Endothelial cell of umbilical vein (primary cell): ENCODE measurements around the gene PEX5L. TPM values are rescaled to one million over a fixed set of nuclear protein-coding genes. Genes with fewer than 3 reads are reported as not detected.
A peak's percentile ranks its signal among the peaks of the same experiment; 100 is the strongest.

Source experiments
- BruUV-seq: library from RNA; stranded (reverse); fragments of 400-500 nt; replicated peaks from 2 replicates; lab custom pipeline; 2021; lab: Mats Ljungman, UMichigan
- CTCF ChIA-PET: fragments of 300-600, 350-600 bp; sonication (Branson Sonifier 250); formaldehyde crosslinking; loops from one replicate; lab custom pipeline; 2021; ENCODE audit warnings: antibody characterized with exemption, inconsistent platforms; lab: Charles Lee
- POLR2A ChIA-PET: fragments of 300-600, 350-600 bp; sonication (Branson Sonifier 250); formaldehyde crosslinking; loops from one replicate; lab custom pipeline; 2021; ENCODE audit warnings: antibody characterized with exemption, inconsistent platforms; lab: Charles Lee
- DNase-seq: peaks from one replicate; pipeline ENCODE4 v3.0.0-alpha.2; 2011; ENCODE audit warnings: low read depth, low spot score
- FAIRE-seq: peaks from 2 replicates; lab custom pipeline; 2011; peaks lifted over from hg19 to GRCh38; lab: Jason Lieb, UNC
- H2AFZ ChIP-seq: 2 replicates; pipeline ENCODE4 v1.6.0; 2012; ENCODE audit warnings: low read depth, low read length, control low read depth, inconsistent platforms
- H3K27ac ChIP-seq: 2 replicates; pipeline ENCODE4 v1.5.1; 2011; ENCODE audit warnings: low read depth, mild to moderate bottlenecking, control low read depth, low read length, moderate library complexity; ENCODE audit not compliant: insufficient read depth
- H3K27me3 ChIP-seq, 2 experiments: 2 replicates each; pipeline versions ENCODE4 v1.6.0 to v1.6.1; 2011; ENCODE audit warnings: low read length in 2 of 2, mixed read lengths in 1 of 2; ENCODE audit not compliant: control insufficient read depth in 2 of 2, insufficient read depth in 2 of 2
- H3K36me3 ChIP-seq, 2 experiments: 2 replicates in 1 of 2; 3 replicates in 1 of 2; pipeline ENCODE4 v1.5.1; 2011; ENCODE audit warnings: low read length in 2 of 2, mild to moderate bottlenecking in 1 of 2, moderate library complexity in 1 of 2; ENCODE audit not compliant: control insufficient read depth in 2 of 2, insufficient read depth in 2 of 2; ENCODE audit errors: extremely low read depth in 1 of 2
- H3K4me1 ChIP-seq: 3 replicates; pipeline ENCODE4 v1.5.1; 2011; ENCODE audit warnings: mild to moderate bottlenecking, low read length; ENCODE audit not compliant: control insufficient read depth, insufficient read depth; ENCODE audit errors: extremely low read depth
- H3K4me2 ChIP-seq: 2 replicates; pipeline ENCODE4 v1.6.1; 2011; ENCODE audit warnings: low read length, control low read depth, mixed read lengths; ENCODE audit not compliant: insufficient read depth
- H3K4me3 ChIP-seq, 3 experiments: fragments of 200-600 bp in 1 of 3; sonication (generic), shearing (Covaris generic) in 1 of 3; replicated peaks in 1 of 3; 2 replicates each; pipeline ENCODE4 v1.5.1; 2011 to 2016; ENCODE audit warnings: control low read depth in 3 of 3, low read length in 3 of 3, mild to moderate bottlenecking in 2 of 3, inconsistent platforms in 1 of 3, low read depth in 1 of 3, moderate library complexity in 1 of 3; ENCODE audit not compliant: insufficient read depth in 1 of 3
- H3K79me2 ChIP-seq: 2 replicates; pipeline ENCODE4 v1.6.0; 2012; ENCODE audit warnings: low read length, inconsistent platforms; ENCODE audit not compliant: control insufficient read depth, insufficient read depth
- H3K9ac ChIP-seq: replicated peaks from 2 replicates; pipeline ENCODE3; 2011; ENCODE audit warnings: low read length, control low read depth; ENCODE audit not compliant: insufficient read depth; ENCODE audit errors: extremely low read depth
- H3K9me1 ChIP-seq: replicated peaks from 3 replicates; pipeline ENCODE4 v1.6.0; 2011; ENCODE audit warnings: mild to moderate bottlenecking, low read length; ENCODE audit not compliant: control insufficient read depth, insufficient read depth; ENCODE audit errors: extremely low read depth
- H3K9me3 ChIP-seq: replicated peaks from 2 replicates; pipeline ENCODE4 v1.5.1; 2012; ENCODE audit warnings: low read length, inconsistent platforms; ENCODE audit not compliant: control insufficient read depth, insufficient read depth
- H4K20me1 ChIP-seq: replicated peaks from 2 replicates; pipeline ENCODE3; 2011; ENCODE audit warnings: mild to moderate bottlenecking, low read length; ENCODE audit not compliant: control insufficient read depth, insufficient read depth; ENCODE audit errors: extremely low read depth
- EZH2 ChIP-seq: IDR thresholded peaks from 2 replicates; pipeline ENCODE4 v1.6.1; 2012; ENCODE audit warnings: borderline replicate concordance, low read depth, mild to moderate bottlenecking, moderate library complexity, low read length, inconsistent platforms; ENCODE audit not compliant: severe bottlenecking
- FOS ChIP-seq: IDR thresholded peaks from 2 replicates; pipeline ENCODE4 v1.6.1; 2011; ENCODE audit warnings: mild to moderate bottlenecking, low read length, moderate library complexity, borderline replicate concordance; ENCODE audit not compliant: insufficient read depth
- JUN ChIP-seq: IDR thresholded peaks from 2 replicates; pipeline ENCODE4 v1.6.1; 2011; ENCODE audit warnings: borderline replicate concordance, low read depth; ENCODE audit not compliant: insufficient read length, insufficient read depth
- MAX ChIP-seq: IDR thresholded peaks from 2 replicates; pipeline ENCODE4 v1.6.1; 2011; ENCODE audit not compliant: insufficient read depth, insufficient read length
- POLR2AphosphoS5 ChIP-seq: IDR thresholded peaks from 2 replicates; pipeline ENCODE4 v1.6.1; 2012; ENCODE audit warnings: low read depth, mild to moderate bottlenecking, control low read depth, low read length, moderate library complexity; ENCODE audit not compliant: insufficient read depth
- dilution Hi-C: fragments of 300-500 bp; cut with MboI; formaldehyde crosslinking; loops from one replicate; pipeline ENCODE4 v1.15.0; 2019; ENCODE audit warnings: low sequenced_read_pairs; ENCODE audit not compliant: extremely low pct_ligation_motif_present
- intact Hi-C: fragments of 100-400 bp; cut with micrococcal nuclease; formaldehyde crosslinking; loops from one replicate; pipeline ENCODE4 v1.10.0; 2022
- polyA plus RNA-seq, 4 experiments: library from polyadenylated mRNA; depleted of rRNA in 3 of 4; stranded (reverse) in 3 of 4; unstranded in 1 of 4; fragments of >200 nt; gene quantifications; 2 replicates each; pipeline versions ENCODE4 v1.2.1 to v1.2.3, GENCODE V29; 2011 to 2012; ENCODE audit warnings: missing spikeins in 1 of 4
- total RNA-seq: library from RNA; stranded (reverse); gene quantifications from 2 replicates; pipeline ENCODE4 v1.2.3, GENCODE V29; 2021
- TF ChIP-seq, protein P1 (sequence below), 2 donors: IDR thresholded peaks; 1 replicate in 1 of 2; 2 replicates in 1 of 2; pipeline ENCODE4 v1.5.1; 2011; ENCODE audit warnings: low read length in 2 of 2, mild to moderate bottlenecking in 2 of 2, moderate library complexity in 2 of 2, control low read depth in 1 of 2, inconsistent platforms in 1 of 2, low read depth in 1 of 2; ENCODE audit not compliant: insufficient read depth in 1 of 2; ENCODE audit errors: extremely low read depth in 1 of 2

Gene PEX5L
- total and polyA plus RNA-seq, 2 donors (not counting 3 experiments of a cell fraction or from before 2014, with no cell fraction given): not detected

DNA sequence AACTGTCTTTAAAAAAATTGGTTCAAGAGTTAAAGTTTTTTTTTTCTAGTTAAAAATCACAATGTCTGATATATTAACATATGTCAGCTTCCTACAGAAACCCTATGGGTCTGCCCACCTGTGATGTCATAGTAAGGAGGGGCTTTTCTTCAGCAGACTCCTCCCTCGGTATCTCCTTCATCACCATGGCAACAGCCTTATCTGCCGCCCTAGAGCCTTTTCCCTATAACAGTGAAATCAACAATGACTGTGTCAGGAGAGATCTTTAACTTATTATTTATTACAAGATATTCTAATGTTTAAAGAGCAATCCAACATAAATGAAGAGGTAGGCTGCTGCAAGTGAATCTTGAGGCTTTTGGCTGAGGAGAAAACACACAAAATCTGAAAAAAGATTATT lies 138.7 kb downstream of the PEX5L start:
- no peaks in the 10 kb centered on the region for H3K79me2 ChIP-seq
- no peak overlapping the region for H3K27ac ChIP-seq
- H3K4me3 ChIP-seq: no peak overlapping the region
- ChIA-PET POLR2A (no interaction called here), CTCF (interaction anchor here (0.6 to 1.3 kb wide), 3 partner anchors 10 to 810 kb away, joined by 3 read pairs; no protein-coding TSS in a partner anchor)
- intact Hi-C loops: no loop called here
- TF ChIP-seq, protein P1, sequence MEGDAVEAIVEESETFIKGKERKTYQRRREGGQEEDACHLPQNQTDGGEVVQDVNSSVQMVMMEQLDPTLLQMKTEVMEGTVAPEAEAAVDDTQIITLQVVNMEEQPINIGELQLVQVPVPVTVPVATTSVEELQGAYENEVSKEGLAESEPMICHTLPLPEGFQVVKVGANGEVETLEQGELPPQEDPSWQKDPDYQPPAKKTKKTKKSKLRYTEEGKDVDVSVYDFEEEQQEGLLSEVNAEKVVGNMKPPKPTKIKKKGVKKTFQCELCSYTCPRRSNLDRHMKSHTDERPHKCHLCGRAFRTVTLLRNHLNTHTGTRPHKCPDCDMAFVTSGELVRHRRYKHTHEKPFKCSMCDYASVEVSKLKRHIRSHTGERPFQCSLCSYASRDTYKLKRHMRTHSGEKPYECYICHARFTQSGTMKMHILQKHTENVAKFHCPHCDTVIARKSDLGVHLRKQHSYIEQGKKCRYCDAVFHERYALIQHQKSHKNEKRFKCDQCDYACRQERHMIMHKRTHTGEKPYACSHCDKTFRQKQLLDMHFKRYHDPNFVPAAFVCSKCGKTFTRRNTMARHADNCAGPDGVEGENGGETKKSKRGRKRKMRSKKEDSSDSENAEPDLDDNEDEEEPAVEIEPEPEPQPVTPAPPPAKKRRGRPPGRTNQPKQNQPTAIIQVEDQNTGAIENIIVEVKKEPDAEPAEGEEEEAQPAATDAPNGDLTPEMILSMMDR (IDR thresholded peaks at IDR 0.05; ENCODE audit: extremely low read depth in 1 of 2, insufficient read depth in 1 of 2, low read depth in 1 of 2, low read length in 2 of 2): no peak
- TF ChIP-seq POLR2AphosphoS5 (no peak), FOS (no peak), EZH2 (no peak), MAX (no peak), JUN (no peak)
- no TSS peak for BruUV-seq
- H3K4me1 ChIP-seq: no peaks in the 10 kb centered on the region
- peak; percentile 62 for DNase-seq
- no peaks in the 10 kb centered on the region for H3K36me3 ChIP-seq
- no peak overlapping the region for H3K4me2 ChIP-seq
- no peaks in the 10 kb centered on the region for H4K20me1 ChIP-seq
- H2AFZ ChIP-seq: no peak overlapping the region
- dilution Hi-C loops: no loop called here
- H3K9me1 ChIP-seq: no peaks in the 10 kb centered on the region
- no peaks in the 10 kb centered on the region for H3K9me3 ChIP-seq
- no peak for FAIRE-seq
- peaks cover 3 to 4% of the 10 kb centered on the region in 2 experiments for H3K27me3 ChIP-seq
- no peak overlapping the region for H3K9ac ChIP-seq
